ENCODE data around the gene JPH2.

Gene JPH2

DNA sequence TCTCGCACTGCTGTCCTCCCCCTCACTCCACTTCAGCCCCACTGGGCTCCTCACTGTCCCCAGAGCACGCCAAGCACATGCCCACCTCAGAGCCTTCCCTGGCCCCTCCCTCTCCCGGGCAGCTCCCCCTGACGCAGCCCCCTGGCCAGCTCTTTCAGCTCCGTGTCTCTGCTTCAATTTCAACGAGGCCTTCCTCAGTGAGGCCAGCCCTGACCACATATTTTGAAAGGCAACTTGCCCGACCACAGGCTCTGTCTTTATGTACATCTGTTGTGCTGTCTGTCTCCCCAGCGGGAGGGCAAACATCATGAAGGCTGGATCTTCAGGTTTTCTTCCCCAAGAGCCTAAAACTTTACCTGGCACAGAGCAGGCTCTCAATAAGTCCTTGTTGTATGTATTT lies 44.6 kb downstream of the JPH2 start:
- DNase-seq (ENCODE audit: extremely low read depth, low read depth) = no peak
- TF ChIP-seq, protein P1, sequence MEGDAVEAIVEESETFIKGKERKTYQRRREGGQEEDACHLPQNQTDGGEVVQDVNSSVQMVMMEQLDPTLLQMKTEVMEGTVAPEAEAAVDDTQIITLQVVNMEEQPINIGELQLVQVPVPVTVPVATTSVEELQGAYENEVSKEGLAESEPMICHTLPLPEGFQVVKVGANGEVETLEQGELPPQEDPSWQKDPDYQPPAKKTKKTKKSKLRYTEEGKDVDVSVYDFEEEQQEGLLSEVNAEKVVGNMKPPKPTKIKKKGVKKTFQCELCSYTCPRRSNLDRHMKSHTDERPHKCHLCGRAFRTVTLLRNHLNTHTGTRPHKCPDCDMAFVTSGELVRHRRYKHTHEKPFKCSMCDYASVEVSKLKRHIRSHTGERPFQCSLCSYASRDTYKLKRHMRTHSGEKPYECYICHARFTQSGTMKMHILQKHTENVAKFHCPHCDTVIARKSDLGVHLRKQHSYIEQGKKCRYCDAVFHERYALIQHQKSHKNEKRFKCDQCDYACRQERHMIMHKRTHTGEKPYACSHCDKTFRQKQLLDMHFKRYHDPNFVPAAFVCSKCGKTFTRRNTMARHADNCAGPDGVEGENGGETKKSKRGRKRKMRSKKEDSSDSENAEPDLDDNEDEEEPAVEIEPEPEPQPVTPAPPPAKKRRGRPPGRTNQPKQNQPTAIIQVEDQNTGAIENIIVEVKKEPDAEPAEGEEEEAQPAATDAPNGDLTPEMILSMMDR (IDR thresholded peaks at IDR 0.05; ENCODE audit: low read depth, low read length) = no peak

DNA sequence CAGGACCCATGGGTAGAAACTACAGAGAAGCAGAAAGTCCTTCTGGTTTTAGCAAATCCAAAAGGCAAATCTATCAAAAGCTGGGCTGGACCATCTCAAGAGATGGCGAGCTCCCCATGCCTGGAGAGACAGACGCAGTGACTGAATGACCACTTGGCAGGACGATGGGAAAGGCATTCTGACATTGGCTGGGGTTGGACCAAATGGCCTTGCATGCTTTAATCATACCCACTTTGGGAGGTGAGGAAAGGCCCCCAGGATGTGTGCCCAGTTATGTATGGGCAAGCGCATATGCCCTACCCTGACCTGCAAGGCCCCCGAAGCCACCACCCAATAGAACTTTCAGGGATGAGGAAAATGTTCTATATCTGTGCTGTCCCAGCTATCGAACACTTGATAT lies 45.1 kb downstream of the JPH2 start:
- no peak for DNase-seq (ENCODE audit: extremely low read depth, low read depth)
- TF ChIP-seq, protein P1 (IDR thresholded peaks at IDR 0.05; ENCODE audit: low read depth, low read length) = no peak

DNA sequence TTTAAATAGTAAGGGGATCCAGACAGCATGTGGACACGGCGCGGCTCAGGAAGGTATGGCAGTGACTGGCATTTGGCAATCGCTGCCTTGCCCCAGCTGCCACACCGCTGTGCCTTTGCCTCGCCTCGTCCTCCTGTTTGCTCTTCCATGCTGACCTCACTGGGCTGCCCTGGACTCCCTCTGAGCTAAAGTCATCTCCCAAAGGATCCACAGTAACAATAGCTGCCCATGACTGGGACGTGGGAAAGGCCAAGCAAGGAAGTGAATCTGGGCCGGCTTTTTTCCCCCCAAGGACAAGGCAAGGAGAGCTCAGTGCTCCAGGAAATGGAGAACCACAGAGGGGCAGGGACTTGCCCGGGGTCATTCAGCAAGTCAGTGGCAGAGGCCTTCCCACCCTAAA lies 48.1 kb downstream of the JPH2 start:
- no peak for DNase-seq (ENCODE audit: extremely low read depth, low read depth)

DNA sequence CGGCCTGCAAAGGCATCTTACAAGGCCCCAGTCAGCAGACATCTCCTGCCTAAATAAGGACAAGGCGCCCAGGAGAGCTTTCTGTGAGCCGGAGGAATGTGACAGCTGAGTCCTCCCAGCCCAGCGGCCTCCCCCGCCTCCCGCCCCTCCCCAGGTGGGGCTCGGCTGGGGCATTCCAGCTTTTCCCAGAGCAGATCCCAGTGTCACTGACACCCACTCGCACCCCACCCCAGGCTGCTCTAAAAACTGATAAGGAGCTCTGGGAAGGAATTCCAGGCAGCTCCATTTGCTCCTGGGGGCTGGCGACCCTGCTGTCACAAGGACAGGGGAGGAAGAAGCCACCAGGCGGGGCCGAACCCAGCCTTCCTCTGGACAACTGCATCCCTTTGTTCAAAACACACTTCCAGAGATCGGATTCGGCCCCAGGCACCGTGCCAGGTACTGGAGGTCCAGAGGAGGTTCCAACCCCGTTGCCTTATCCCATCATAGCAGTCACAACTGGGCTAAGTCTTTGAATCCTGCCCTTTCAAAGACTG lies 49.7 kb downstream of the JPH2 start:
- DNase-seq (ENCODE audit: extremely low read depth, low read depth) = no peak
- TF ChIP-seq, protein P1 (IDR thresholded peaks at IDR 0.05; ENCODE audit: low read depth, low read length) = no peak

More for the DNA sequence above, 48.1 kb downstream of the JPH2 start:
- TF ChIP-seq, protein P1 (IDR thresholded peaks at IDR 0.05; ENCODE audit: low read depth, low read length) = no peak

DNA sequence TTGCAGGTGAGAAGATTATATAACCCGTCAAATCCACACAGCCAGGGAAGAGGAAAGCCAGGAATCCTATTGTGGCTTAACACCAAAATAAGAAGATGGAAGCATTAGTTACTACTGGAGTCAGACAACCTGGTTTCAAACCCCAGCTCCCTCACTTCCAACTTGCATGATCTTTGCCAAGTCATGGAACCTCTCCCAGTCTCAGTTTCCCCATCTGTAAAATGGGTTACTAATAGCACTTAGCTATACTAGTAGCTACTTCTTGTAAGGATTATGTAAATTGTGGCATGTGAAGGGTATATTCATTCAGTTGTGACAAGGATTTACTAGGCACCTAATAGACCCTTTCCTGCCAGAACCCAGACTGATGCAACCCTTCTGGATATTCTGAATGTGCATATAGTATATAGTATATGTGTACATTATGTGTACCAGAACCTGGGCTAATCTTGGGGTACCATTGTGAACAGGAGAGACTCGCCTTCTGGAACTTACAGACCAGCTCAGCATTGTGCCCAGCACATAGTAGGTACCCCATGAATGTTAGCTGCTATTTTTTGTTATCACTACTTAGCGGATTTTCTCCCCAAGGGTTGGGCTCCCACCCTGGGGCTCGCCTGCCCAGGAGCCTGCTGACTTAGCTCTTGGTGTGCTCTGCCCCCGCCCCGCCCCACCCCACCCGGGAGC lies 50.3 kb downstream of the JPH2 start:
- no peak for DNase-seq (ENCODE audit: extremely low read depth, low read depth)
- TF ChIP-seq, protein P1 (IDR thresholded peaks at IDR 0.05; ENCODE audit: low read depth, low read length) = no peak

DNA sequence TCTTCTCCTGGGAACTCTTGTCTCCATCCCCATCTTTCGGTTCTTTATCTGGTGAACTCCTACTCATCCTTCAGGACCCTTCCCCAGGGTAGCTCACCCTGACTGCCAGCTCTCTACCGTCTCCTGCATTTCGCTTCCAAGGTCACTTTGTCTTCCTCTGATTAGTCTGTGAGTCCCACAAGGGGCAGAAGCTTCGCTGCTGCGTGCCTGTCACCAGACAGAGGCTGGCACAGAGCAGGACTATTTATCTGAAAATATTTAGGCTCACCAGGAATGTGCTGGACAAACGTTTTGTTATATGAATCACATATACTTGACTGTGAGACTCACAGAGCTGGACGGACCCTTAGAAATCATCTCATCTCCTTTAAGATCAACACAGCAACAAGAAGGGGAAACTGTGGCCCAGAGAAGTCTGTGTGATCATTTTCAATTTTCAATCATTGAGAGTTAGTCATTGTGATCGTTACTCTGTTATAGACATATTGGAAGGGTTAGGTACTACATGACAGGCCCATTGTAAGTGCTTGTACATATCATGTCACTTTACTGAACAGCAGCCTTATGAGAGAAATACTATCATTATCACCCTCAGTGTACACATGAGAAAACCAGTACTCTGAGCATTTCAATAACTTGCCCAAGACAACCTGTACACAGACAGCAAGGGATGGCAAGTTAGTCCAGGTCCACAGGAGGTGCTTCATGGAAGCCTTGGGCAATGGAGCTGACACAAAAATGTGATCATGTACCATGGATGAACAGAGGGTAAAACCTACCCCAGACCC lies 51.4 kb downstream of the JPH2 start:
- no peak for DNase-seq (ENCODE audit: extremely low read depth, low read depth)
- TF ChIP-seq, protein P1 (IDR thresholded peaks at IDR 0.05; ENCODE audit: low read depth, low read length) = no peak

DNA sequence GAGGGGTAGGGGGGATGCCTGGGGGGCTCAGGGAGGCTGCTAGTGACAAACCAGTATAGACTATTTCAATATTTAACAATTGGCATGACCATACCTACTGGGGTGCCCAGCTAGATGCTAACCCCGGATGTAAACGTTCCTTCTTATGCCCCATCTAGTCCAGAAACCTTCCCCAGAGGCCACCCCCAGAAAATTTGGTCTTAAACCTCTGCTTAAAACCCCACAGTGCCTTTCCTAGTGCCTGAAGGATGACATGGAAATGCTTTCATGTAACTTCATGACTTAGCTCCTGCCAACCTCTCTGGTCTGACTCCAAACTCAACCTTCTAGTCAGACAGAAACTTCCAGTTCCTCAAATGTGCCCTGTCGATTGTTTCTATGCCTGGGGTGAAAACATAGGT lies 52.0 kb downstream of the JPH2 start:
- TF ChIP-seq, protein P1 (IDR thresholded peaks at IDR 0.05; ENCODE audit: low read depth, low read length) = no peak
- DNase-seq (ENCODE audit: extremely low read depth, low read depth) = no peak

All from AG09319 (cell line).